PC-9 (cell line): Measurements from ENCODE around the gene KCNK4.

Experiments
- CTCF ChIP-seq: fragments of 200-600 bp; sonication (generic); conservative IDR thresholded peaks from 2 replicates; pipeline ENCODE4 v1.6.1; 2017; ENCODE audit warnings: mixed run types, antibody characterized with exemption, mild to moderate bottlenecking, moderate library complexity
- EZH2 ChIP-seq: fragments of 200-600 bp; sonication (generic); IDR thresholded peaks from 2 replicates; pipeline ENCODE4 v1.8.0; 2017; ENCODE audit warnings: antibody characterized with exemption, low read depth

DNA sequence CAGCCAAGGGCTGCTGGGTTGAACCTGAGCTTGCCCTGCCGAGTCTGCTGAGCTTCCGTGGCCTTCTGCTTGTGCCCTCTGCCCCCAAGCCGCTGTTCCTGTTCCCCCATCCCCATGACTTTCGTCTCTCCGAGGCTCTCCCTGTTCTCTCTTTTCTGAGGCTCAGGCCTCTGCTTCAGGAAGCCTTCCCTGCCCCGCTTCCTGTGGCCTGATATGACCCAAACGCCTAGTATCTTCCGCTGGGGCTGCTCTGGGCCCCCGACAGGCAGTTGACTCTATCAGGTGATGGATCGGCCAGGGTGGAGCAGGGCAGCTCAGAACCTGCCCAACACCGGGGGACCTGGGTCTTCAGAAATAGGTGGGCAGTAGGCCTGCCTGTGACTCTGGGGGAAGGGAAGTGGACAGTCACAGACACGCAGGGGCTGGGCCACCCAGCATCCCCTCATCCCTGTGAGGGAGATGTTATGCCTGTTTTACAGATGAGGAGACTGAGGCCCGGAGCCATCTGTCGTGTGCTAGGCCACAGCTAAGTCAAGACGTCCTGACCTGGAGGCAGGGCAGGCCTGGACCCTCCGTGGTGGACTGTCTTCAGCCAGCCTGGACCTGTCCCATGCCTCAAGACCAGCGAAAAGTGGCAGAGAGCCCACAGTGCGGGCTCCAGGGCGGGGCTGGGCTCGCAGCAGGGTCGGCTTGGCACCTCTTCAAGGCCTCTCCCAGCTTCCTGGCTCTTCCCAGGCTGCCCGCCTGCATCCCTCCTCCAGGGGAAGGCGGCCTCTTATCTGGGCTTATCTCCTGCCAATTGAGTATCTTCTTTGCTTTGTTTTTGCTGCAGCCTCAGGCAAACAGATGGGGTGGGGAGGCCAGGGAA is 22.8 kb upstream of the KCNK4 start:
- TF ChIP-seq CTCF (no peak), EZH2 (no peak)
